BE2C (cell line): ENCODE measurements around the gene TENT4A.

Source experiments
- DNase-seq: peaks from one replicate; pipeline ENCODE4 v3.0.0-alpha.2; 2020
- H3K27me3 ChIP-seq: fragments of 250-450 bp; sonication (Bioruptor Pico); 2 replicates; pipeline ENCODE4 v1.5.1; 2020; ENCODE audit warnings: mild to moderate bottlenecking
- H3K36me3 ChIP-seq: fragments of 250-450 bp; sonication (Bioruptor Pico); 2 replicates; pipeline ENCODE4 v1.5.1; 2020; ENCODE audit warnings: mild to moderate bottlenecking
- H3K4me1 ChIP-seq: fragments of 250-450 bp; sonication (Bioruptor Pico); 2 replicates; pipeline ENCODE4 v1.5.1; 2020
- H3K4me3 ChIP-seq: 2 replicates; pipeline ENCODE4 v1.5.1; 2011; ENCODE audit warnings: low read depth, low read length
- H3K9me3 ChIP-seq: fragments of 250-450 bp; sonication (Bioruptor Pico); 2 replicates; pipeline ENCODE4 v1.5.1; 2020
- TF ChIP-seq, protein P1 (sequence below): IDR thresholded peaks from 2 replicates; pipeline ENCODE4 v1.5.1; 2012; ENCODE audit warnings: mild to moderate bottlenecking, low read depth, low read length

The TENT4A gene

DNA sequence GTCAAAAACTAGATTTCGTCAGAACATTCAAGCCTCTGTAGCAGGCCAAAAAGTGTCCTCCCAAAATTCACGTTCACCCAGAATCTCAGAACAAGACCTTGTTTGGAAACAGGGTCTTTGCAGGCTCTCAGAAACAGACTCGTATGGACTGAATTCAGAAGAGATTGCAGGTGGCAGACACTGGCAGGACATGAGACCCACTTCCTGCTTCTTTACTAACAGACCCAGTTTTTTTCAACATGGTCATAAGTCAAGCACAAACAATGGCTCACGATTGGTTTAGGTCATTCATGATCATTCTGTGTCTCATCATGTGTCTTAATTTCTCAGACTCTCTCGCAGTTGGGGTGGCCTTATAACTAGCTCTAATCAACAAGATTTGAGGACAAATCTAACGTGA, 5.4 kb upstream of the TENT4A start:
- Histone ChIP-seq H3K4me3 (no peak overlapping the region), H3K9me3 (no peaks in the 10 kb centered on the region), H3K4me1 (peaks cover 2% of the 10 kb centered on the region; the same call in 1 of the 2 replicates), H3K27me3 (no peaks in the 10 kb centered on the region), H3K36me3 (no peaks in the 10 kb centered on the region)
- no peak for DNase-seq
- TF ChIP-seq, protein P1, sequence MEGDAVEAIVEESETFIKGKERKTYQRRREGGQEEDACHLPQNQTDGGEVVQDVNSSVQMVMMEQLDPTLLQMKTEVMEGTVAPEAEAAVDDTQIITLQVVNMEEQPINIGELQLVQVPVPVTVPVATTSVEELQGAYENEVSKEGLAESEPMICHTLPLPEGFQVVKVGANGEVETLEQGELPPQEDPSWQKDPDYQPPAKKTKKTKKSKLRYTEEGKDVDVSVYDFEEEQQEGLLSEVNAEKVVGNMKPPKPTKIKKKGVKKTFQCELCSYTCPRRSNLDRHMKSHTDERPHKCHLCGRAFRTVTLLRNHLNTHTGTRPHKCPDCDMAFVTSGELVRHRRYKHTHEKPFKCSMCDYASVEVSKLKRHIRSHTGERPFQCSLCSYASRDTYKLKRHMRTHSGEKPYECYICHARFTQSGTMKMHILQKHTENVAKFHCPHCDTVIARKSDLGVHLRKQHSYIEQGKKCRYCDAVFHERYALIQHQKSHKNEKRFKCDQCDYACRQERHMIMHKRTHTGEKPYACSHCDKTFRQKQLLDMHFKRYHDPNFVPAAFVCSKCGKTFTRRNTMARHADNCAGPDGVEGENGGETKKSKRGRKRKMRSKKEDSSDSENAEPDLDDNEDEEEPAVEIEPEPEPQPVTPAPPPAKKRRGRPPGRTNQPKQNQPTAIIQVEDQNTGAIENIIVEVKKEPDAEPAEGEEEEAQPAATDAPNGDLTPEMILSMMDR, result no peak

DNA sequence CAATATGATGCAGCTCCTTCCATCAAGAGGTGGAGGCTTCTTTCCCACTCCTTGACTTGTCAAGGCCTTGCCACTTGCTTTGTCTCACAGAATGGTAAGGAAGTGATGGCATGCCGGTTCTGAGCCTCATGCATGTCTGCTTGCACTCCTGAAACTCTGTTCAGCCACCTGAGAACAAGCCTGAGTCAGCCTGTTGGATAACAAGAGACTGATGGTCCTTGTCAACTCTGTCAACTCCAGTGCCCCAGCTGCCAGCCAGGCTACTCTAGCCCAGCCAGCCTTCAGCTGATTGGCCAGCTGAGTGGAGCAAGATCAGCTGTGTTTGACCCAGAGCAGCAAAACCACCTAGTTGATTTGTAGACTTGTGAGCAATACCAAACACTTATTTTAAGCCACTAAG, 4.4 kb upstream of the TENT4A start:
- H3K36me3 ChIP-seq, result no peaks in the 10 kb centered on the region
- no peak overlapping the region for H3K4me3 ChIP-seq
- TF ChIP-seq, protein P1, result no peak
- no peaks in the 10 kb centered on the region for H3K9me3 ChIP-seq
- H3K27me3 ChIP-seq, result no peaks in the 10 kb centered on the region
- H3K4me1 ChIP-seq, result peaks cover 2% of the 10 kb centered on the region; the same call in 1 of the 2 replicates
- DNase-seq, result peak; percentile 36

DNA sequence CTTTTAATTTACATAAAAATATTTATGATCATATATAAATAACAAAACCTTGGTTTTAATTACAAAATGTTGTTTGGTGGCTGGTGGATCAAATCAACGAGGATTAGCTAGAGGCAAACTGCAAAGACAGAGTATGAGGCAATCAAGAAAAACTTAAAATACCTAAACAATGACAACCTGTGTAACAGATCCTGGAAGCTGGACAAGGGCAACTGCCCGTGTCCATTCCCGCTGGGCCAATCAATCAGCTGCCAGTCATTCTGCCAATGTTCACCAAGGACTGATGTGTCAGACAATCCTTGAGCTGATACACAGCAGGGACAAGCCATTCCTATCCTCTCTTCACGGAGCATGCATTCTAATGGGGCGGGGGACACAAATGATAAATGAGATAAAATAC, 3.2 kb upstream of the TENT4A start:
- TF ChIP-seq, protein P1, result no peak
- DNase-seq, result no peak
- H3K4me1 ChIP-seq, result peaks cover 2% of the 10 kb centered on the region; the same call in 1 of the 2 replicates
- H3K36me3 ChIP-seq, result no peaks in the 10 kb centered on the region
- H3K4me3 ChIP-seq, result no peak overlapping the region
- H3K9me3 ChIP-seq, result no peaks in the 10 kb centered on the region
- H3K27me3 ChIP-seq, result no peaks in the 10 kb centered on the region

DNA sequence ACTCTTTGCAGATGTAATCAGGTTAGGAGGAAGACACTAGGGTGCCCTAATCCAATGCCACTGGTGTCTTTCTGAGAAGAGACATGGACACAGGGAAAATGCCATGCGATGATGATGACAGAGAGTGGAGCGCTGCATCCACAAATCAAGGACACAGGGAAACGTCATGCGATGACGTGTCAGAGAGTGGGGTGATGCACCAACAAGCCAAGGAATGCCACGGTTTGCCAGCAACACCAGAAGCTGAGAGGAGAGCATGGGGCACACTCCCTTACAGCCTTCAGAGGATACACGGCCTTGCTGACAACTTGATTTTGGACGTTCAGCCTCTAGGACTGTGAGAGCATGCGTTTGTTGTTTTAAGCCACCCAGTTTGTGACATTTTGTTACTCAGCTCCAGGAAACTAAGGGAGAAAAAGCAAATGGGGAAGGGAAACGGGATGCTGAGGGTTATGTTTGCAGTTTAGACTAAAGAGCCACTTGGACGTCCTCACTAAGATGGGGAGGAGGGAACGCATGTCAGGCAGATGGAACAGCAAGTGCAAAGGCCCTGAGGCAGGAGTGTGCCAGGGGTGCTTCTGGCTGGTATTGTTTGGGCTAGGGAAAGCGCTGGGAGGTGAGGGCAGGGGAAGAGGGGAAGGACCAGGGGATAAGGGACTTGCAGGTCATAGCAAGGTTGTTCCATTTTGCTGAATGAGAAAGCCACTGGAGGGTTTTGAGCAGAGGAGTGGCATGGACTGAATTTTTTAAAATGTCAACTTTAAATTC, 2.5 kb upstream of the TENT4A start:
- TF ChIP-seq, protein P1, result no peak
- no peaks in the 10 kb centered on the region for H3K9me3 ChIP-seq
- no peaks in the 10 kb centered on the region for H3K27me3 ChIP-seq

DNA sequence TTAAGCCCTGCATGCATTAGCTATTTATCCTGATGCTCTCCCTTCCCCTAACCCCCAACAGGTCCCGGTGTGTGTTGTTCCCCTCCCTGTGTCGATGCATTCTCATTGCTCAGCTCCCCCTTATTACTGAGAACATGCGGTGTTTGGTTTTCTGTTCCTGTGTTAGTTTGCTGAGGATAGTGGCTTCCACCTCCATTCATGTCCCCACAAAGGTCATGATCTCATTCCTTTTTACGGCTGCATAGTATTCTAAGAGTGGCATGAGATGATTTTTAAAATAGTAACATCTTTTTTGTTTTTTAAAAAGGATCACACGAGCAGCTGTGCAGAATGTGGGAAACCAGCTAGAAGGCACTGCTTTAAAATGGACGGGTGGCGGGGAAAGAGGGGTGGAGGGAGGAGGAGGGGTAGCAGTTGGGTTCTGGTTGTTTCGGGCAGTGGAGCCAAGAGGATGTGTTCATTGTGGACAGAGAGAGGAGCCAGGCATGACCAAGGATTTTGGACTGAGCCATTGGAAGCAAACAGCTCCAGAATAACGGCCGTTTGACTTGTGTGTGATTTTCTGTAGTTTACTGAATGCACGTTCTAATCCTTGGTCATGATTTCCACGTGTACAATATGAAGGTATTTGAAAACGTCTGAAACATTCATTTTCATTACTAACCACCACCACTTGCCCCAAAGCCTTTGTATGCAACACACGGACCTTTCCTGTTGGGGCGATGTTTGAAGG, 1.7 kb upstream of the TENT4A start:
- Histone ChIP-seq H3K4me3 (peak overlapping the region; percentile 78), H3K4me1 (peaks cover 3% of the 10 kb centered on the region; the same call in 1 of the 2 replicates), H3K27me3 (no peaks in the 10 kb centered on the region), H3K36me3 (peaks cover 10% of the 10 kb centered on the region), H3K9me3 (no peaks in the 10 kb centered on the region)
- TF ChIP-seq, protein P1, result no peak
- DNase-seq, result no peak

More for the DNA sequence above, 2.5 kb upstream of the TENT4A start:
- Histone ChIP-seq H3K4me3 (no peak overlapping the region), H3K4me1 (no peaks in the 10 kb centered on the region), H3K36me3 (peaks cover 2% of the 10 kb centered on the region; the same call in 1 of the 2 replicates)
- DNase-seq, result no peak
